Tibial nerve (tissue), 4 donors: ENCODE data around the gene GNA14. TPM values are rescaled to one million over a fixed set of nuclear protein-coding genes. Genes with fewer than 3 reads are reported as not detected.
"Not testable (repeated sequence)": the region's sequence is repeated elsewhere in the genome, so short reads cannot be mapped to it uniquely, and the experiment has no call there.

Experiments used
- DNase-seq, 2 donors: peaks; one replicate each; pipeline ENCODE4 v3.0.0-alpha.2; 2019; ENCODE audit warnings: low spot score in 2 of 2
- H3K27ac ChIP-seq, 4 donors: fragments of 200-600 bp; sonication (generic) in 3 of 4; one replicate each; pipeline ENCODE4 v1.5.1; 2017 to 2019; ENCODE audit warnings: mild to moderate bottlenecking in 1 of 4
- H3K27me3 ChIP-seq, 2 donors: fragments of 200-600 bp; sonication (generic) in 1 of 2; one replicate each; pipeline versions ENCODE4 v1.5.1 to v1.6.0; 2017 to 2019
- H3K36me3 ChIP-seq, 3 donors: fragments of 200-600 bp; sonication (generic); one replicate each; pipeline ENCODE4 v1.5.1; 2018 to 2019
- H3K4me1 ChIP-seq, 4 donors: fragments of 200-600 bp; sonication (generic) in 3 of 4; one replicate each; pipeline ENCODE4 v1.5.1; 2017 to 2019
- H3K4me3 ChIP-seq, 4 donors: fragments of 200-600 bp; sonication (generic) in 3 of 4; one replicate each; pipeline ENCODE4 v1.5.1; 2017 to 2019; ENCODE audit warnings: mild to moderate bottlenecking in 1 of 4, moderate library complexity in 1 of 4
- H3K9me3 ChIP-seq, 4 donors: fragments of 200-600 bp; sonication (generic) in 3 of 4; one replicate each; pipeline ENCODE4 v1.5.1; 2017 to 2019
- EP300 ChIP-seq, 2 donors: sonication (generic); formaldehyde crosslinking; IDR thresholded peaks; one replicate each; pipeline ENCODE4 v1.6.1; 2017; ENCODE audit warnings: antibody characterized with exemption in 2 of 2, mild to moderate bottlenecking in 1 of 2
- POLR2A ChIP-seq, 2 donors: fragments of 450-650 bp; IDR thresholded peaks; one replicate each; pipeline ENCODE4 v1.6.1; 2017; ENCODE audit warnings: antibody characterized with exemption in 2 of 2, mild to moderate bottlenecking in 2 of 2, moderate library complexity in 2 of 2
- WGBS, 2 donors: methylation state at CpG; one replicate each; pipeline ENCODE4 v1.1.5; 2018; 5-methylcytosine and 5-hydroxymethylcytosine counted together
- total RNA-seq, 4 donors: library from RNA; depleted of rRNA; stranded (reverse); fragments of >200 nt; gene quantifications; one replicate each; pipeline ENCODE4 v1.1.0, GENCODE V29; 2016
- TF ChIP-seq, protein P1 (sequence below), 5 experiments: fragments of 200-600 bp in 3 of 5; fragments of 450-650 bp in 2 of 5; sonication (generic) in 3 of 5; IDR thresholded peaks; one replicate each; pipeline ENCODE4 v1.5.1; 2016 to 2019; ENCODE audit warnings: antibody characterized with exemption in 5 of 5, mild to moderate bottlenecking in 3 of 5, moderate library complexity in 2 of 5

Gene GNA14
- total RNA-seq, 4 donors from 2014 or later = 0.84 to 7.1 (median 3.6) TPM

DNA sequence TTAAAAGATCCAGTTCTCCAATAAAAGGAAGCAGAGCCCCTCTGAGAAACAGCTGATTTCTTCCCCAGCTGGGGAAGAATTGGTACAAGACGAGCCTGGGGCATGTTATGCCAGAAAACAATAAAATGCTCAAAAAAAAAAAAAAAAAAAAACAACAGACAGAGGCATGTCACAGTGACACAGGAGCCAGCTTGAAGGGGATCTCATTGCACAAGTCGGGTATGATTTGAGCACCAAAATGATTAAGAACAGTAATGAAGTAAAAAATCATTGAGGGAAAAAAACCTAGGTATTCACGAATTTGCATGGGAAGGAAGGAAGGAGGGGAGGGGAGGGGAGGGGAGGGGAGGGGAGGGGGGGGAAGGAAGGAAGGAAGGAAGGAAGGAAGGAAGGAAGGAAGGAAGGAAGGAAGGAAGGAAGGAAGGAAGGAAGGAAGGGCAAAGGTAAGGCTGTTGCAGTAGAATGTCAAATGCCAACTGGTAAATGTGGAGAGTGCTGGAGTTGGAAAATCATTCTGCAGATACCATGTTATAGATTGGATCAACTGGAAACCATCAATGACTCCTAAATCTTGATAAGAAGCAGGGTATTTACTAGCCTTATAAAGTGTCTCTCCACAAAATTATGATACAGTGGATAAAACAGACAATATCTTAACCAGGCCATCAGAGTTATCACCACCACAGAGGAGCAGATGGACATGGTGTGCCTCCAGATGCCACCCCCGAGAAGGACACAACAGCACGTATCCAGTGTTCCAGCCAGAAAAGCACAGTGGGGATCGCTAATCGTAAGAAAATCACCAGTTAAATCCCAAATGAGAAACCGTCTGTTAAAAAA is 7.2 kb downstream of the GNA14 start:
- TF ChIP-seq, protein P1, sequence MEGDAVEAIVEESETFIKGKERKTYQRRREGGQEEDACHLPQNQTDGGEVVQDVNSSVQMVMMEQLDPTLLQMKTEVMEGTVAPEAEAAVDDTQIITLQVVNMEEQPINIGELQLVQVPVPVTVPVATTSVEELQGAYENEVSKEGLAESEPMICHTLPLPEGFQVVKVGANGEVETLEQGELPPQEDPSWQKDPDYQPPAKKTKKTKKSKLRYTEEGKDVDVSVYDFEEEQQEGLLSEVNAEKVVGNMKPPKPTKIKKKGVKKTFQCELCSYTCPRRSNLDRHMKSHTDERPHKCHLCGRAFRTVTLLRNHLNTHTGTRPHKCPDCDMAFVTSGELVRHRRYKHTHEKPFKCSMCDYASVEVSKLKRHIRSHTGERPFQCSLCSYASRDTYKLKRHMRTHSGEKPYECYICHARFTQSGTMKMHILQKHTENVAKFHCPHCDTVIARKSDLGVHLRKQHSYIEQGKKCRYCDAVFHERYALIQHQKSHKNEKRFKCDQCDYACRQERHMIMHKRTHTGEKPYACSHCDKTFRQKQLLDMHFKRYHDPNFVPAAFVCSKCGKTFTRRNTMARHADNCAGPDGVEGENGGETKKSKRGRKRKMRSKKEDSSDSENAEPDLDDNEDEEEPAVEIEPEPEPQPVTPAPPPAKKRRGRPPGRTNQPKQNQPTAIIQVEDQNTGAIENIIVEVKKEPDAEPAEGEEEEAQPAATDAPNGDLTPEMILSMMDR (IDR thresholded peaks at IDR 0.05) = no peak
- TF ChIP-seq POLR2A (IDR thresholded peaks at IDR 0.05) (no peak), EP300 (IDR thresholded peaks at IDR 0.05) (no peak)
- 73 to 77% methylated on average over 8 of the region's 8 CpGs for WGBS, 2 donors

DNA sequence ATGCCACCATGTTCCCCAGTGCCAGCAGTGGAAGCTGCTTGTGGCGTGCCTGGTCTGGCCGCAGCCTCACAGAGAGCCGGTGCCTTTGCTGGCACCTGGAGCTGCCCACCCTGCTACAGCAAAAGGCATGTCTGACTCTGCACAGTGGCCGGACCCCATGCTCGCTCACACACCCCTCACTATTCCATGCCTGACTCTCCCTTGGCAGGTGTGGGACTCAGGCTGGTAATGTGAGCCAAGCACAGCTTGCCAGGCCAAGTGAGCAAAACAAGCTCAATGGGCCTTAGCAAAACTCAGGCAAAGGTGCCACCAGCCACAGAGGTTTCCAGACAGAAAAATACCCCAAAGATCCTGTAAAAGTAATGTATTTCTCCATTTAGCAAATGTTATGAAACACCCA is 15.5 kb downstream of the GNA14 start:
- Histone ChIP-seq H3K36me3 (no peaks in the 10 kb centered on the region), H3K4me3 (no peak overlapping the region), H3K4me1 (no peaks in the 10 kb centered on the region), H3K27ac (no peak overlapping the region), H3K9me3 (peaks cover 0 to 7% (median 0%) of the 10 kb centered on the region in 4 donors), H3K27me3 (no peaks in the 10 kb centered on the region)
- TF ChIP-seq, protein P1 (IDR thresholded peaks at IDR 0.05) = no peak
- TF ChIP-seq POLR2A (IDR thresholded peaks at IDR 0.05) = no peak
- TF ChIP-seq EP300 (IDR thresholded peaks at IDR 0.05) = no peak
- no peak for DNase-seq
- 92 to 98% methylated on average over 5 of the region's 5 CpGs for WGBS, 2 donors

More for the DNA sequence above, 7.2 kb downstream of the GNA14 start:
- peaks cover 0 to 3% of the 10 kb centered on the region in 2 donors for H3K27me3 ChIP-seq
- H3K36me3 ChIP-seq = no peaks in the 10 kb centered on the region
- H3K9me3 ChIP-seq = no peaks in the 10 kb centered on the region
- no peak for DNase-seq
- H3K4me3 ChIP-seq = no peak overlapping the region
- H3K4me1 ChIP-seq = no peaks in the 10 kb centered on the region
- H3K27ac ChIP-seq = no peak overlapping the region

DNA sequence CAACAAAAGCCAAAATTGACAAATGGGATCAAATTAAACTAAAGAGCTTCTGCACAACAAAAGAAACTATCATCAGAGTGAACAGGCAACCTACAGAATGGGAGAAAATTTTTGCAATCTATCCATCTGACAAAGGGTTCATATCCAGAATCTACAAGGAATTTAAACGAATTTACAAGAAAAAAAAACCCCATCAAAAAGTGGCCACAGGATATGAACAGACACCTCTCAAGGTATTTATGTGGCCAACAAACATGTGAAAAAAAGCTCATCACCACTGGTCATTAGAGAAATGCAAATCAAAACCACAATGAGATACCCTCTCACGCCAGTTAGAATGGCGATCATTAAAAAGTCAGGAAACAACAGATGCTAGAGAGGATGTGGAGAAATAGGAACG is 19.3 kb downstream of the GNA14 start:
- H3K4me1 ChIP-seq = not testable (repeated sequence)
- peaks cover 0 to 35% (median 0%) of the 10 kb centered on the region in 4 donors for H3K9me3 ChIP-seq

DNA sequence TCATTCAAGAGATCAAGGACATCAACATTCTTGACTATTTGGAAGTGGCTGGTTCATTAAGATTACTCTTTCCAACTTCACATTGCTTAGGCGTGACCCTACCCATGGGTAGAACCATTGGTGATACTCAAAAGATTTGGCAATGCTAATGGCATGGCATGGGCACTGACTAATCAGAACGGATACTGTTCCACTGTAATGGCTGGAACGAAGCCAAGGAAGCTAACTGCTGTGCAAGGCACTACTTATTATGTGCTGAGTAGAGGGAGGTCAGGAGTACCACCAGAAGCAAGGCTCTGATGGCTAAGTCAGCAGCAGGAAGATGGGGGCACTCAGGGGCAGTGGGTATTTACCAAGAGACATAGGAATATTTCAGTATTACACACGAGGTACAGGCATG is 31.9 kb downstream of the GNA14 start:
- H3K27ac ChIP-seq = no peak overlapping the region
- H3K4me3 ChIP-seq = no peak overlapping the region
- H3K36me3 ChIP-seq = no peaks in the 10 kb centered on the region
- H3K27me3 ChIP-seq = peaks cover 0 to 3% of the 10 kb centered on the region in 2 donors
- H3K9me3 ChIP-seq = no peaks in the 10 kb centered on the region
- DNase-seq = no peak
- 65 to 72% methylated on average over 4 of the region's 4 CpGs for whole genome bisulfite sequencing, 2 donors
- no peaks in the 10 kb centered on the region for H3K4me1 ChIP-seq
- no peak for TF ChIP-seq POLR2A (IDR thresholded peaks at IDR 0.05)
- no peak for TF ChIP-seq EP300 (IDR thresholded peaks at IDR 0.05)
- TF ChIP-seq, protein P1 (IDR thresholded peaks at IDR 0.05) = no peak

More for the DNA sequence above, 19.3 kb downstream of the GNA14 start:
- not testable (repeated sequence) for H3K27ac ChIP-seq, H3K36me3 ChIP-seq, H3K4me3 ChIP-seq, H3K27me3 ChIP-seq, DNase-seq
- WGBS, 2 donors = 90 to 92% methylated on average over 4 of the region's 4 CpGs

DNA sequence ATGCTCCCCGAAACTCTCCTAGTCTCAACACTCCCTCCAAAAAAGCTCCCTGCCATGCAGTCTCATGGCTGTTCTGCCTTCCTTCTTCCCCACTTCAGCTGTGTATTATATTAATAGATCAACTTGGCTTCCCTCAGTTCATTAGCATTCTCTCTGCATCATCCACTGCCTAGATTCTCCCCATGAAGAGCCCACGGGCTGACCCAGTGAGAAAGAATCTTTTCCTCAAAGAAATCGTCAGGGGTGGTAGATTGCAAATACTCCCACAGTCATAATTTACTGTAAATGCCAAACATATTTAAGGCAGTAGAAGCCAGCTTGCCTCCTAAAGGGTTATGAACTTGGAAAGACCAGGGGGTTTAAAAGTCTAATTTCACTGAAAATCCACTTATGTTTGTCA is 33.5 kb downstream of the GNA14 start:
- Histone ChIP-seq H3K9me3 (no peaks in the 10 kb centered on the region), H3K36me3 (no peaks in the 10 kb centered on the region), H3K4me3 (no peak overlapping the region), H3K4me1 (no peaks in the 10 kb centered on the region), H3K27me3 (peaks cover 0 to 3% of the 10 kb centered on the region in 2 donors), H3K27ac (no peak overlapping the region)
- 49 to 50% methylated on average over 3 of the region's 3 CpGs for WGBS, 2 donors
- no peak for DNase-seq
- TF ChIP-seq EP300 (IDR thresholded peaks at IDR 0.05) = no peak
- TF ChIP-seq POLR2A (IDR thresholded peaks at IDR 0.05) = no peak
- TF ChIP-seq, protein P1 (IDR thresholded peaks at IDR 0.05) = no peak
